H1 (cell line): ENCODE results near the gene CSF3. TPM values are rescaled to one million over a fixed set of nuclear protein-coding genes. Genes with fewer than 3 reads are reported as not detected.

ENCODE experiments used
- CTCF ChIA-PET: fragments of 300-600 bp; sonication (Branson Sonifier 250); formaldehyde crosslinking; loops from one replicate; lab custom pipeline; 2021; ENCODE audit not compliant: partially characterized antibody; lab: Charles Lee
- POLR2A ChIA-PET: fragments of 300-600 bp; sonication (Branson Sonifier 250); formaldehyde crosslinking; loops from one replicate; lab custom pipeline; 2021; ENCODE audit warnings: inconsistent platforms; ENCODE audit not compliant: partially characterized antibody; lab: Charles Lee
- DNase-seq, 2 experiments: peaks; one replicate each; pipeline versions ENCODE4 v3.0.0 to v3.0.0-alpha.2; 2010 to 2022; ENCODE audit warnings: low spot score in 2 of 2, low read depth in 1 of 2, mixed read lengths in 1 of 2
- FAIRE-seq: peaks from 2 replicates; lab custom pipeline; 2011; peaks lifted over from hg19 to GRCh38; lab: Jason Lieb, UNC
- H2AFZ ChIP-seq: 2 replicates; pipeline ENCODE4 v1.8.1; 2012; ENCODE audit warnings: low read length, inconsistent platforms
- H2AK5ac ChIP-seq: 2 replicates; pipeline ENCODE4 v1.6.1; 2013; ENCODE audit warnings: low read depth, low read length
- H2BK120ac ChIP-seq: replicated peaks from 2 replicates; pipeline ENCODE3; 2013; ENCODE audit warnings: low read depth, low read length, inconsistent platforms
- H2BK12ac ChIP-seq: 2 replicates; pipeline ENCODE4 v1.6.1; 2013; ENCODE audit warnings: low read depth, low read length
- H2BK15ac ChIP-seq: 2 replicates; pipeline ENCODE4 v1.6.1; 2013; ENCODE audit warnings: low read length
- H2BK20ac ChIP-seq: 2 replicates; pipeline ENCODE4 v1.6.1; 2013; ENCODE audit warnings: low read length
- H2BK5ac ChIP-seq: 2 replicates; pipeline ENCODE4 v1.6.1; 2013; ENCODE audit warnings: low read depth, low read length
- H3K14ac ChIP-seq: 2 replicates; pipeline ENCODE4 v1.6.1; 2013; ENCODE audit warnings: inconsistent platforms; ENCODE audit not compliant: insufficient read length
- H3K18ac ChIP-seq: 2 replicates; pipeline ENCODE4 v1.6.1; 2013; ENCODE audit warnings: low read length; ENCODE audit errors: extremely low read depth
- H3K23ac ChIP-seq: 2 replicates; pipeline ENCODE4 v1.6.1; 2013; ENCODE audit warnings: inconsistent platforms; ENCODE audit not compliant: insufficient read length
- H3K23me2 ChIP-seq: 2 replicates; pipeline ENCODE4 v1.6.1; 2013; ENCODE audit warnings: low read depth, low read length
- H3K27ac ChIP-seq: 2 replicates; pipeline ENCODE4 v1.6.1; 2011; ENCODE audit warnings: low read depth, low read length, inconsistent platforms
- H3K27me3 ChIP-seq, 4 experiments: replicated peaks in 1 of 4; 1 replicate in 1 of 4; 2 replicates in 3 of 4; pipeline versions ENCODE4 v1.6.1 to v1.8.1; 2011 to 2013; ENCODE audit warnings: low read length in 3 of 4, mild to moderate bottlenecking in 3 of 4, inconsistent platforms in 2 of 4, mixed read lengths in 2 of 4, moderate library complexity in 1 of 4; ENCODE audit not compliant: control insufficient read depth in 3 of 4, insufficient read depth in 3 of 4; ENCODE audit errors: extremely low read depth in 1 of 4
- H3K36me3 ChIP-seq, 4 experiments: 2 replicates each; pipeline versions ENCODE4 v1.6.1 to v1.8.1; 2011 to 2013; ENCODE audit warnings: mild to moderate bottlenecking in 4 of 4, low read length in 3 of 4, moderate library complexity in 2 of 4, control low read depth in 1 of 4, inconsistent platforms in 1 of 4; ENCODE audit not compliant: insufficient read depth in 4 of 4, control insufficient read depth in 2 of 4
- H3K4ac ChIP-seq: replicated peaks from 2 replicates; pipeline ENCODE3; 2013; ENCODE audit warnings: low read length, low read depth, mixed read lengths, inconsistent platforms; ENCODE audit not compliant: insufficient read length
- H3K4me1 ChIP-seq, 4 experiments: replicated peaks in 1 of 4; 1 replicate in 1 of 4; 2 replicates in 3 of 4; pipeline versions ENCODE4 v1.6.1 to v1.8.1; 2011 to 2013; ENCODE audit warnings: low read length in 3 of 4, inconsistent platforms in 2 of 4, mixed read lengths in 1 of 4; ENCODE audit not compliant: insufficient read depth in 4 of 4, control insufficient read depth in 3 of 4
- H3K4me2 ChIP-seq, 2 experiments: 2 replicates each; pipeline versions ENCODE4 v1.6.1 to v1.8.1; 2011 to 2013; ENCODE audit warnings: low read depth in 2 of 2, low read length in 2 of 2, control low read depth in 1 of 2, inconsistent platforms in 1 of 2, mild to moderate bottlenecking in 1 of 2; ENCODE audit not compliant: insufficient read depth in 1 of 2
- H3K4me3 ChIP-seq, 4 experiments: fragments of 200-600, 300-600 bp in 1 of 4; sonication (generic), shearing (Covaris generic), sonication (Bioruptor Twin) in 1 of 4; 2 replicates each; pipeline versions ENCODE4 v1.5.1 to v1.8.1; 2011 to 2016; ENCODE audit warnings: low read length in 4 of 4, low read depth in 3 of 4, control low read depth in 2 of 4, inconsistent platforms in 2 of 4, mild to moderate bottlenecking in 2 of 4, mixed read lengths in 1 of 4, moderate library complexity in 1 of 4; ENCODE audit not compliant: insufficient read depth in 2 of 4; ENCODE audit errors: extremely low read depth in 1 of 4
- H3K56ac ChIP-seq: replicated peaks from 2 replicates; pipeline ENCODE3; 2013; ENCODE audit warnings: low read depth, mild to moderate bottlenecking, mixed read lengths, low read length, inconsistent platforms; ENCODE audit not compliant: insufficient read length
- H3K79me1 ChIP-seq: 2 replicates; pipeline ENCODE4 v1.6.1; 2013; ENCODE audit warnings: low read depth, low read length, control low read depth
- H3K79me2 ChIP-seq, 2 experiments: 2 replicates each; pipeline versions ENCODE4 v1.6.1 to v1.8.1; 2012 to 2013; ENCODE audit warnings: low read length in 2 of 2, mild to moderate bottlenecking in 2 of 2, inconsistent platforms in 1 of 2; ENCODE audit not compliant: insufficient read depth in 2 of 2, control insufficient read depth in 1 of 2
- H3K9ac ChIP-seq, 4 experiments: replicated peaks in 1 of 4; 1 replicate in 1 of 4; 2 replicates in 3 of 4; pipeline versions ENCODE4 v1.6.1 to v1.8.1; 2011 to 2013; ENCODE audit warnings: low read depth in 3 of 4, low read length in 3 of 4, control low read depth in 2 of 4, mild to moderate bottlenecking in 2 of 4, moderate library complexity in 2 of 4, inconsistent platforms in 1 of 4; ENCODE audit errors: extremely low read depth in 1 of 4
- H3K9me3 ChIP-seq, 2 experiments: 2 replicates each; pipeline versions ENCODE4 v1.6.1 to v1.8.1; 2012 to 2013; ENCODE audit warnings: mild to moderate bottlenecking in 2 of 2, moderate library complexity in 2 of 2, control low read depth in 1 of 2, inconsistent platforms in 1 of 2, low read depth in 1 of 2, low read length in 1 of 2, mixed read lengths in 1 of 2; ENCODE audit not compliant: insufficient read depth in 2 of 2
- H4K20me1 ChIP-seq, 2 experiments: replicated peaks in 1 of 2; 2 replicates each; pipeline versions ENCODE3 to v1.8.1; 2011 to 2013; ENCODE audit warnings: inconsistent platforms in 2 of 2, low read length in 2 of 2, mild to moderate bottlenecking in 1 of 2; ENCODE audit not compliant: insufficient read depth in 2 of 2, control insufficient read depth in 1 of 2
- H4K5ac ChIP-seq: 2 replicates; pipeline ENCODE4 v1.6.1; 2013; ENCODE audit warnings: low read length, low read depth, mixed read lengths, inconsistent platforms; ENCODE audit not compliant: insufficient read length
- H4K8ac ChIP-seq: 2 replicates; pipeline ENCODE4 v1.8.0; 2013; ENCODE audit warnings: mild to moderate bottlenecking, moderate library complexity, low read length, inconsistent platforms; ENCODE audit not compliant: insufficient read depth; ENCODE audit errors: extremely low read depth
- H4K91ac ChIP-seq: replicated peaks from 2 replicates; pipeline ENCODE3; 2013; ENCODE audit warnings: low read length, mixed read lengths, inconsistent platforms; ENCODE audit not compliant: insufficient read length
- ATF3 ChIP-seq: IDR thresholded peaks from 2 replicates; pipeline ENCODE4 v1.6.1; 2011; ENCODE audit warnings: low read depth, mild to moderate bottlenecking, low read length; ENCODE audit not compliant: insufficient read depth
- CBX8 ChIP-seq: fragments of 300-800, 300-1000 bp; sonication (generic); IDR thresholded peaks from 2 replicates; pipeline ENCODE4 v1.7.1; 2016; ENCODE audit warnings: low read depth, low read length, borderline replicate concordance
- CTBP2 ChIP-seq: IDR thresholded peaks from 2 replicates; pipeline ENCODE4 v1.7.0; 2011; ENCODE audit warnings: borderline replicate concordance, mild to moderate bottlenecking, moderate library complexity, mixed read lengths, low read length; ENCODE audit not compliant: insufficient read depth, insufficient read length
- E2F6 ChIP-seq: IDR thresholded peaks from 2 replicates; pipeline ENCODE4 v1.6.1; 2012; ENCODE audit warnings: inconsistent platforms
- EP300 ChIP-seq, 2 experiments: IDR thresholded peaks; 1 replicate in 1 of 2; 2 replicates in 1 of 2; pipeline ENCODE4 v1.6.1; 2011 to 2012; ENCODE audit warnings: low read depth in 2 of 2, low read length in 2 of 2, mild to moderate bottlenecking in 2 of 2, borderline replicate concordance in 1 of 2, inconsistent platforms in 1 of 2, moderate library complexity in 1 of 2
- GTF2F1 ChIP-seq: IDR thresholded peaks from 2 replicates; pipeline ENCODE4 v1.6.1; 2012; ENCODE audit warnings: low read depth, low read length, improper control_type of control experiment, borderline replicate concordance
- POU5F1 ChIP-seq: IDR thresholded peaks from 2 replicates; pipeline ENCODE4 v1.6.1; 2011; ENCODE audit warnings: low read depth, mild to moderate bottlenecking, low read length, moderate library complexity
- SIRT6 ChIP-seq: IDR thresholded peaks from one replicate; pipeline ENCODE4 v1.7.1; 2012; ENCODE audit warnings: low read length, inconsistent platforms
- TAF7 ChIP-seq: optimal IDR thresholded peaks from 2 replicates; pipeline ENCODE3; 2011; ENCODE audit warnings: low read depth, mild to moderate bottlenecking, inconsistent platforms, low read length, moderate library complexity, borderline replicate concordance
- WGBS, 2 experiments: shearing (Covaris generic) in 1 of 2; methylation state at CpG; one replicate each; pipeline versions ENCODE4 v1.1.6 to v1.1.7; 2013 to 2015; ENCODE audit warnings: low lambda C conversion rate in 2 of 2, mixed read lengths in 2 of 2, inconsistent platforms in 1 of 2, low coverage in 1 of 2, missing lambda C conversion rate in 1 of 2; ENCODE audit not compliant: insufficient replicate concordance in 2 of 2, insufficient coverage in 1 of 2, insufficient read length in 1 of 2; ENCODE audit errors: extremely low coverage in 1 of 2, missing lambda C conversion rate in 1 of 2; 5-methylcytosine and 5-hydroxymethylcytosine counted together
- polyA plus RNA-seq, 7 experiments: library from polyadenylated mRNA; depleted of rRNA in 3 of 7; stranded (reverse) in 5 of 7; unstranded in 2 of 7; fragments of >200 nt in 5 of 7; fragments of 200-250 nt in 2 of 7; gene quantifications; 1 replicate in 5 of 7; 2 replicates in 1 of 7; 4 replicates in 1 of 7; pipeline versions ENCODE4 v1.2.1 to v1.2.3, GENCODE V29; 2011 to 2013; ENCODE audit warnings: missing spikeins in 2 of 7, mixed read lengths in 2 of 7
- total RNA-seq: library from RNA; stranded (reverse); fragmentation: NEBNext Ultra II Directional; extraction: Animal tissue kit (Norgen Biotek cat#: 25700); gene quantifications from 2 replicates; pipeline ENCODE4 v1.2.1, GENCODE V29; 2021

The CSF3 gene
- total and polyA plus RNA-seq, 2 of the 8 experiments (the other 6 are each of a cell fraction or from before 2014, with no cell fraction given) = 0.03 TPM; not detected in 1

GRCh38 chr17:40034426-40035161, 19.4 kb downstream of the CSF3 start:
- H2BK5ac ChIP-seq = no peak overlapping the region
- peaks cover 0 to 5% of the 10 kb centered on the region in 2 experiments for H4K20me1 ChIP-seq
- no peak overlapping the region for H2BK120ac ChIP-seq
- H3K23me2 ChIP-seq = no peaks in the 10 kb centered on the region
- DNase-seq (no peak), FAIRE-seq (no peak)
- no peak overlapping the region for H3K4me3 ChIP-seq
- no peaks in the 10 kb centered on the region for H3K9me3 ChIP-seq
- CTCF ChIA-PET = interaction anchor here (0.7 to 29.7 kb wide), 17 partner anchors 9 to 259 kb away, joined by 3 to 876 read pairs (median 6); partner anchors contain the start of genes CASC3, CSF3, MED24 and NR1D1
- TF ChIP-seq ATF3 (no peak), TAF7 (no peak), CTBP2 (no peak), SIRT6 (no peak), CBX8 (no peak), E2F6 (no peak), EP300 (IDR thresholded peaks at IDR 0.05; ENCODE audit: borderline replicate concordance in 1 of 2, low read depth in 2 of 2, low read length in 2 of 2) (no peak), POU5F1 (no peak), GTF2F1 (no peak)
- H3K79me2 ChIP-seq = no peaks in the 10 kb centered on the region
- H3K4me1 ChIP-seq = peaks cover 0 to 12% (median 4%) of the 10 kb centered on the region in 4 experiments; a peak in 5 of 7 replicates
- no peak overlapping the region for H3K14ac ChIP-seq
- H4K5ac ChIP-seq = no peak overlapping the region
- H2BK20ac ChIP-seq = no peak overlapping the region
- POLR2A ChIA-PET = interaction anchor here (0.6 to 2.5 kb wide), 17 partner anchors 8 to 275 kb away, joined by 3 to 13 read pairs (median 3); partner anchors contain the start of genes CSF3 and MED24
- no peak overlapping the region for H3K4ac ChIP-seq
- WGBS, 2 experiments = 67% methylated on average over 8 of the region's 8 CpGs; no CpG with 5 or more reads in 1 of the 2 experiments
- H3K23ac ChIP-seq = no peak overlapping the region
- H2BK12ac ChIP-seq = no peak overlapping the region
- H3K36me3 ChIP-seq = peaks cover 9 to 31% (median 14%) of the 10 kb centered on the region in 4 experiments
- H3K18ac ChIP-seq = no peak overlapping the region
- H3K9ac ChIP-seq = no peak overlapping the region; a peak in 1 of 7 replicates
- no peak overlapping the region; the same call in 1 of the 2 replicates for H4K8ac ChIP-seq
- H3K79me1 ChIP-seq = no peaks in the 10 kb centered on the region
- no peak overlapping the region for H3K56ac ChIP-seq
- H3K27me3 ChIP-seq = no peaks in the 10 kb centered on the region
- H4K91ac ChIP-seq = no peak overlapping the region
- H2AFZ ChIP-seq = no peak overlapping the region
- no peak overlapping the region for H2BK15ac ChIP-seq
- no peak overlapping the region for H3K27ac ChIP-seq
- no peak overlapping the region for H2AK5ac ChIP-seq
- no peak overlapping the region for H3K4me2 ChIP-seq
